SKM-1 (cell line): ENCODE data around the gene TCEA3.
"Not testable (repeated sequence)": the region's sequence is repeated elsewhere in the genome, so short reads cannot be mapped to it uniquely, and the experiment has no call there.

ENCODE experiments used
- DNase-seq: peaks from one replicate; lab custom pipeline; 2025; ENCODE audit not compliant: unreplicated experiment; lab: John Stamatoyannopoulos, UW

Gene TCEA3

DNA sequence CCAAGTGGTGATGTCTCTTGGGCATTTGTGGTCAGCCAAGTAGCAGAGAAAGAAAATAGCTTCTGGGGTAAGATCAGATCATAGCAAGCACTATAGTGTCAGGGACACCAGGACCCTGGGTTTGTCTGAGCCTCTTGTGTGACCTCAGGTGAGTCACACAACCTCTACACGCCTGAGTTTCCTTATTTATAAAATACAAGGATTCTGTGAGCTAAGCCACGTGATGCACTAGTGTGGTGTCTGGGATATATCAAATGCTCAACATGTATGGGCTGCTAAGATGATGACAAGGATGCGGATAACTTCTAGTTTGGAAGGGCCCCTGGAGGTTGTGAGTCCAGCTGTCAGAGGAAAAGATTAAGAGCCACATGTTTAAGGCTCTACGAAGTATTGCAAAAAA is 30.4 kb downstream of the TCEA3 start:
- DNase-seq, result no peak

DNA sequence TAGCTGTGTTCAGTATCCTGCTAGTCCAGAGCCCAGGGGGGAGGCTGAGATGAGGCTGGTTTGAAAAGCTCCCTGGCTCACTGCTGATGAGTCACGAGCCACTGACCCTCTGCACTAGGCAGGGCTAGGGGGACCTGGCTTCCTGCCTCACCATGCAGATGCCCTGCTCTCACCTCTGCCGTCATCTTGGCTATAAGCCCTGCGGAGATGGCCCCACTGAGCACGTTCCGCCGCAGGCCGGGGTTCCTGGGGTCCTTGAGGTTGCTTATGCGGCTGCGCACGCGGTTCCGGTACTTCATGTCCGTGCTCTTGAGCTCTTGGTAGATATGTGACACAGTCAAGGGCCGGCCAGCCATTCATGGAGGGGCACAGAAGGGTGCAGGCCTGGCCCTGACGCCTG is 30.8 kb downstream of the TCEA3 start:
- DNase-seq, result no peak

- DNase-seq, result no peak
Measured at GRCh38 chr1:23392125-23392855, 32.3 kb downstream of the TCEA3 start.

DNA sequence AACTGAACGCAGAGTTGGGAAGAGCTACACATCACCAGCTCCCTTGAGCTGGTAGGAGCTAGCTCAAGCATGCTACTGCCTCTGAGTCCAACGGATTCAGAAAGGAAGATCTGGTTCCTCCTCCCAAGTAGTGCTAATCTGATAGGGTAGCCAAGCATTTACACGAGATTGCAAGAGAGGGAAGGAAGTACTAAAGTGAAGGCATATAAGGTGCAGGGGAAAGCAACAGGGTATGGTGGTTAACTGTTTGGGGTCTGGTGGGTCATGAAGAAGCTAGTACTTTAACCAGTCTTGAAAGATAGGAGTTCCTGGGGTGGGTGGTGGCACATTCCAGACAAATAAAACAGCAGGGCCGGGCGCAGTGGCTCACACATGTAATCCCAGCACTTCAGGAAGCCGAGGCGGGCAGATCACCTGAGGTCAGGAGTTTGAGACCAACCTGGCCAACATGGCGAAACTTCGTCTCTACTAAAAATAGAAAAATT is 34.7 kb downstream of the TCEA3 start:
- no peak for DNase-seq

- DNase-seq, result no peak
Measured at GRCh38 chr1:23387494-23387893, 37.1 kb downstream of the TCEA3 start.

DNA sequence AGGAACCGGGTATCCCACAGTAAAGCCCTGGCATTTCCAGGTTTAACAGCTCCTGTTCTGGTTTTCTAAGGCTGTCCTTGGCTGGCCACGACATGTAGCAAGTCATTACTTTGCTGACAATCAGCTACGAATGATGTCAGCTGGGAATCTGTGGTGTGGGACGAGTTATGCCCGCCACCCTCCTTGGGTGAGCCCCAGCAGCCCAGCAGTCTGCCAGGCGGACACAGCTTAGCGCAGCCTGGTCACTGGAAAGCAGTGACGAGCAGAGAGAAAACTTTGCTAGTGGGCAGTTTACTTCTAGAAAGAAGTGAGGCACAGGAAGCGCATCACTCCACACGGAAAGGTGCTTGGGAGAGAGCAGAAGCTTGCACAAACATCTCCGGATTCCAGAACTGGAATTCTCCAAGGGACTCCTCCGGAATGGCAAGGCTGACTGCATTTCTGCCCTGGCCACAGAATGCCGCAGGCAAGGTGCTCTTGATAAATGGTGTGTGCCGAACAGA is 39.4 kb downstream of the TCEA3 start:
- DNase-seq, result no peak

DNA sequence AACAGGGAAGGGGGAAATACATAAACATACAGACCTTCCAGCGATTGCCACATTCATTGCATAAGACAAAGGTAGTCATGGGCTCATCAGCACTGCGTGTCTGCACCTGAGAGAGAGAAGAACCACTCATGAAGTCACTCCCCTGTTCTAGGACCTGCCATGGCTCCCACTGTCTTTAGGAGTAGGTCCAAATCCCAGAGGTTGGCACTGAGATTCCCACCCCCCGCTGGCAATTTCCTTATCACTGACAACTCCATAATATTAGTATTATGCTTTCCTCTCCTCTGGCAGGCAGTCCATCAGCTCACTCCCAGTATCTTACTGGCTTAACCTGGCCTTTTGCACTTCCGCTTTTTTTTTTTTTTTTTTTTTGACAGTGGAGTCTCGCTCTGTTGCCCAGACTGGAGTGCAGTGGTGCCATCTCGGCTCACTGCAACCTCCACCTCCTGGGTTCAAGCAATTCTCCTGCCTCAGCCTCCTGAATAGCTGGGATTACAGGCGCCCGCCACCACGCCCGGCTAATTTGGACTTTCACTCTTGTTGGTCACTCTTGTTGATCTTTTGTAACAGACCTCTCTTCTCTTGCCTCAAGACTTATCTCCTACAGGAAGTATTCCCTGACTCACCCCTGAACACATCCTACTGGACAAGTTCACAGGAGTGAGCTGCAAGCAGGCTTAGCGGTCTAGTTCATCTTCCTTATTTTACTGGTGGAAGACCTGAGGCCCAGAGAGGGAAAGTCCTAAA is 40.1 kb downstream of the TCEA3 start:
- DNase-seq, result no peak

DNA sequence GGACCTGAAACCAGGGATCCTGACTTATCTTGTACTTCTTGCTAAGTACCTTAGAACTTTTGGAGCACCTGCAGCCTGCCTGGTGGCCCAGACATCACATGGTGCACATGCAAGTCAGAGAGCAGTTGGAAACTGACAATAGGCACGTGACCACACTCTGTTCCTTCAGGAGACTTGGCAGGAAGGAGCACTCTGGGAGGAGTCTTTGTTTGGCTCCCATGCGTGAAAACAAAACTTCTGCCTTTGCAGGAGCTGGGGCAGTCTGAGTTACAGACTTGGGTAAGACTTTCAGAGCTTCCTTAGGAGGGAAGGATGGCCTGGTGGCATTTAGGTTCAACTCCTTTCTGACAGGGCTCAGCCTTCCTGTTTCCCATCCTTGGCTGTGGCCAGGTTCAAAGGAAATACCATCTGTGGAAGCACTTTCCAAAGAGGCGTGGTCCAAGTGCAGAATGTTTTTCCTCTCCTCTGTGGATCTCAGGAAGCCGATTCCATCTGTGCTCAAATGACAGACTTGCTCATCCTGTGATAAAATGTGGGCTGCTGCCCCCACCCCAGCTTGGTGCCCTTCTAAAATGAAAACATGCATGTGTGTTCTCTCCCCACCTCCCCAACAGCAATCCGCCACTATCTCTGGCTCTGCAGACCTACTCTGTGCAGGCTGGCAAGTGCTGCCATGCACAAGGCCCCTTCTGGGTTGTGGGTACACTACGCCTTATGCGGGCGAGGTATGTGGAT is 40.8 kb downstream of the TCEA3 start:
- no peak for DNase-seq

DNA sequence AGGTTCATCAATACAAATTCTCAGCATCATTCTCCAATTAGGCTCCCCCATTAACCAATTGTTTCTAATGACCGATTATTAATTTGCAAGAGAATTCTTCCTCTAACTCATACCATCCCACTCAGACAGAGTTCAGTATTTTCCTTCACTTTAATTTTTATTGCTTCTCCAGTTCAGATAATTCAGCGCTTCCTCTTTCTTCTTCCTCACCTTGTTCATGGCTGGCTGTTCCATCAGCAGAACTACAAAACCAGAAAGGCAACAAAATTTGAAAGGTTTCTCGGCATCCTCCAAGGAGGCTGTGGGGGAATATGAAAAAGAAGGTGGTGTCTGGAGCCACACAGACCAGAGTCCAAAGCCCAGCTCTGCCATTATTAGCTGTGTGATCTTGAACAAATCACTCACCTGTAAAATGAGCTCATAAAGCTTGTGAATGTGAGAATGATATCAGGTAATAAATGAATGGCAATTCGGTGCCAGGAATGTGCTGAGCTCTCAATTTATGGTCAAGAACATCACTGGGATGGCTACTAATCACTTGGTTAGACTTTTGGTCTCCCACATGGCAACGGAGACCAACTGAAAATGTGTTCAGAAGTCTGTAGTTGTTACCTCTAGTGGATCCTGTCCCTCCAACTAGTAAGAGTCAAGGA is 43.2 kb downstream of the TCEA3 start:
- DNase-seq, result no peak

DNA sequence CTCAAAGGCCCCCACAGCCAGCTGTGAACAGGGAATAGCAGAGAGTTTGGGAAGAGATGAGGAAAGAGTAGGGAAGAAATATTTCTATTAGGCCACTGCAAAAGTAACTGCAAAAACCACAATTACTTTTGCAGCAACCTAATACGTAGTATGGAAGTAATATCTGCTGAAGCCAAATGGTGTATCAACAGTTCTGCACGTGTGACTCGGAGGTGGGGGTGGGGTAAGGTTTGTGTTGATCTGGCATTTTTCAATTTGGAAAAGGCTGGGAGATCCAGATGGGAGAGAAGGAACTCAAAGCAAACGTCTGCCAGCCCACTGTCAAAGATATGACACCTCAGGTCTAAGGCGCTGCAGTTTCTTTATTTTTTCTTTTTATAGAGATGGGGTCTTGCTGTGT is 43.8 kb downstream of the TCEA3 start:
- DNase-seq, result no peak

GRCh38 chr1:23380236-23380635 is 44.3 kb downstream of the TCEA3 start:
- not testable (repeated sequence) for DNase-seq

GRCh38 chr1:23376890-23377811 is 47.4 kb downstream of the TCEA3 start:
- DNase-seq, result no peak

GRCh38 chr1:23374079-23374735 is 50.3 kb downstream of the TCEA3 start:
- not testable (repeated sequence) for DNase-seq

DNA sequence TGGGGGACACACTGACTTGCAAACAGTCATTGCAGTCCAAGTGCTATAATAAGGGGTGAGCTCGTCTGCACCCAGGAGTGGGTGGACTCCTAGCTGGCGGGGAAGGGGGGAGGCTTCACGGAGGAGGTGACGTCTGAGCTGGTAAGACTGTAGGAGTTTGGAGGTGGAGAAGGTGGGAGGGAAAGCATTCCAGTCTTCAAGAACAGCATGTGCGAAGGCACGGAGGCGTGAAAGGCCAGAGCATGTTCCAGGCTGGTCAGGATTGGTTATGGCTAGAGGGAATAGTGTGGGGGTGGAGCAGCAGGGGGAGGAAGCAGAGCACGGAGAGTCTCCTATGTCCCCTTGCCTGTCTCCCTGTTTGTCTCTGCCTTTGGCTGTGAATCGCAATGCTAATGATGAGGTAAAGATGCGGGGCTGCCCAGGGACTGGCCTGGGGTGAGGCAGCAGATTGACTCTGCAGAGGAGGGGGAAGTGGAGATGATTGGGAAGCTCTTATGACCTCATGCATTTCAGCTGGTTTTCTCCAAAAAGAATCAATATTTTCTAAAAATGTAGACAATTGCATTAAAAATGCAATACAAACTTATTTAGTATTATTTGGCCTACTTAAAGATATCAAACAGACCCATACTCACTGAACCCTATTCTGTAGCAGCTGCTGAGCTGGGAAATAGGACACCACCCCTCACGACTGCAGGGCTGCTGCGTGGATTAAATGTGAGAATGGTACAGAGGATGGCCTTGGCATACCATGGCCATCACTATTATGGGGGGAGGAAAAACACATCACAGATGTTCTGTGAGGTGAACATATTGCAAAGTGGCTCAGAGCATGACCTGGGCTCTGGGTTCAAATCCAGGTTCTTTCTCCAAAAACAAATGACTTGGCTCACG is 52.3 kb downstream of the TCEA3 start:
- DNase-seq, result no peak

DNA sequence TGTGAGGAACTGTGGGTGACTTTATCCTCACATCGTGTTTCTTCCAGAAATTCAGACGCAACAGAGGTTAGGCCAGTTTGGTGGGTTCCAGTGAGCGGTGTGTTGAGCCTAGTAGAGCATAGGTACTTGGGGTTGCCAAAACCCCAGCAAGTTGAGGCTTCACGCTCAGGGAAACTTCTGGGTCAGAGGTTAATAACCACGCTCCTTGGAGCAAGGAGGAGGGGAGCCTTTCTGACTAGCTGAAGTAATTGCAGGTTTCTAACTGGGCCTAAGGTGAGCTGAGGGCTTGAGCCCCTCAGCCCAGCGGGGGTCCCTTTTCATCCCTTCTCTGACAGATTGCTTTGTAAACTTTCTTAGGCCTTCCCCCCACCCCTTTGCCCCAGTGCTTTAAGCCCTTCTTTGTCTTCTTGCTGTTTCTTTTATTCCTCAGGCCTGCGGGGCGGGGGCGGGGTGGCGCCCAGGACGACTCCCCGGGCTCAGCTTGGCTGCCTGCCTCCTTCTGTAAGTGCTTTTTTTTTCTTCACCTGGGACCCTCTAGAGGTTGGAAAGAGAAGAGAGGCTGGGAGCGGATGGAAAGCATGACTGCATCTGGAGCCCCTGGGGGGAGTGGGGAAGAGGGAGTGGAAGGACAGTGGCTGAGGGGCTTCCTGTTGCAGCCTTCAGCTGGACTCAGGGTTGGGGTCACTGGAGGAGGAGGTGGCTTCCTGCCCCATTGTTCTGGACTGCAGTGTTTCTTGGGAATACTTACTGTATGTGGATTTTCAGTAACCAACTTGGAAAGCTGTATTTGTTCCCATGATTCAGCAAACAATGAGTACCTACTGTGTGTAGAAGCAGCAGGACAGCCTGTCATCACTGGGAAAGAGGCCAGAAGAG is 53.6 kb downstream of the TCEA3 start:
- no peak for DNase-seq

GRCh38 chr1:23370330-23370708 is 54.2 kb downstream of the TCEA3 start:
- no peak for DNase-seq

- no peak for DNase-seq
Measured at GRCh38 chr1:23369335-23370013, 55.1 kb downstream of the TCEA3 start, which contains the start of gene ZNF436. Gene ZNF436 (minus strand): TSS chr1:23369836. CDS start chr1:23368005, 1,831 bp downstream.
